ENCODE measurements around the gene ADRA2C. TPM values are rescaled to one million over a fixed set of nuclear protein-coding genes. Genes with fewer than 3 reads are reported as not detected.

Gene ADRA2C
- total RNA-seq, 2 experiments from 2014 or later, result not detected

DNA sequence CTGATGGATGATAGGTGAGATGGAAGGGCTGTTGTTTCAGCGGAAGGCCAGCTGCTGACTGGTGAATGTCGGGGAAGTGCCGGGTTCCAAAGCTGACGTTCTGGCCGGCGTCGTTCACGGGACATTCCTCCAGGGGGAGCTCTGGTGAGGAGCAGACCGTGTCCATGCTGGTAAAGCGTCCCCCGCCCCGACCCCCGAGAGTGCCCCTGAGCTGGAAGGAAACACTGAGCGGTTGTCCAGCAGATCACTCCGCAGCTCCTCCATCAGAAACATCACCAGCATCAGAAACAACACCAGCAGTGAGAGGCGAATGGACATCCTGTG, 18.6 kb upstream of the ADRA2C start:
- Mint-ChIP-seq H3K4me1 (ENCODE audit: low read depth) (no peaks in the 10 kb centered on the region), H3K36me3 (ENCODE audit: low read depth) (no peaks in the 10 kb centered on the region)
- no peak for ATAC-seq (ENCODE audit: poor library complexity)

DNA sequence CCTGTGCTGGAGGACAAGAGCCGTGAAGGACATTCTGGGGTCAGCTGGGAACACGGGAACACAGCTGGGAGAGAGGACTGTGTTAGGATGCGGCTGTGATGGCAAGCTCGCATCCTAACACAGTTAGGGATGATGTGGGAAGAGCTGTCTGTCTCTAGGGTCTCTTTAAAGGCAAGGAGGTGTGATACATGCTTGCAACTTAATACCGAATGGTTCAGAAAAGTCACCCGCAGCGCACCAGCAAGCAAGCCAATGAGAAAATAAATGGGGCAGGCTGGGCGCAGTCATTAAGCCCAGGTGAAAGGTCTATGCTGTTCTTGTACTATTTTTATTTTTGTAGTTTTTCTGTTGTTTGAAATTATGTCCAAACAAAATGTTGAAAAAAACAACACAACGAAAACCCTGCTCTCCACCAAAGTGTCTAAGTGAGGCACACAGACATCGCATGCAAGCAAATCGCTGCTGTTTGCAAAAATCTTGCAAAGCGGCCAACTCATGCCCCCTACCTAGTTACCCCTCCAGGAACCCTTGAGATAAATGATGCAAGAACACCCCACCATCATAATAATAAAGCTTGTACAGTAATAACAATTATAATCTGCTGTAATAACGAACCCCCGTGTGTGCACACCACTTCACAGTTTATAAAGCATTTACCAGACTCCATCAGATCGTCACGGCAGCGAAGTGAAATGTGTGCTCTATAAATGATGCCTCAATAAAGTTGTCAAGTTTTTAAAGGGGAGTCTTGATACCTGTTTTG, 17.9 kb upstream of the ADRA2C start:
- Histone ChIP-seq H3K36me3 (ENCODE audit: insufficient read depth, low read length) (no peaks in the 10 kb centered on the region), H3K4me3 (ENCODE audit: low read length) (no peak overlapping the region), H3K27ac (ENCODE audit: low read depth in 1 of 2, low read length in 2 of 2) (no peak overlapping the region), H3K9me3 (ENCODE audit: control insufficient read depth in 1 of 2, insufficient read depth in 1 of 2, low read length in 2 of 2) (peaks cover 0 to 26% of the 10 kb centered on the region in 2 experiments), H3K27me3 (ENCODE audit: control insufficient read depth in 1 of 2, insufficient read depth in 2 of 2, low read length in 2 of 2) (peaks cover 5 to 20% of the 10 kb centered on the region in 2 experiments), H3K4me1 (ENCODE audit: insufficient read depth, low read length) (no peaks in the 10 kb centered on the region)
- TF ChIP-seq, protein P1, sequence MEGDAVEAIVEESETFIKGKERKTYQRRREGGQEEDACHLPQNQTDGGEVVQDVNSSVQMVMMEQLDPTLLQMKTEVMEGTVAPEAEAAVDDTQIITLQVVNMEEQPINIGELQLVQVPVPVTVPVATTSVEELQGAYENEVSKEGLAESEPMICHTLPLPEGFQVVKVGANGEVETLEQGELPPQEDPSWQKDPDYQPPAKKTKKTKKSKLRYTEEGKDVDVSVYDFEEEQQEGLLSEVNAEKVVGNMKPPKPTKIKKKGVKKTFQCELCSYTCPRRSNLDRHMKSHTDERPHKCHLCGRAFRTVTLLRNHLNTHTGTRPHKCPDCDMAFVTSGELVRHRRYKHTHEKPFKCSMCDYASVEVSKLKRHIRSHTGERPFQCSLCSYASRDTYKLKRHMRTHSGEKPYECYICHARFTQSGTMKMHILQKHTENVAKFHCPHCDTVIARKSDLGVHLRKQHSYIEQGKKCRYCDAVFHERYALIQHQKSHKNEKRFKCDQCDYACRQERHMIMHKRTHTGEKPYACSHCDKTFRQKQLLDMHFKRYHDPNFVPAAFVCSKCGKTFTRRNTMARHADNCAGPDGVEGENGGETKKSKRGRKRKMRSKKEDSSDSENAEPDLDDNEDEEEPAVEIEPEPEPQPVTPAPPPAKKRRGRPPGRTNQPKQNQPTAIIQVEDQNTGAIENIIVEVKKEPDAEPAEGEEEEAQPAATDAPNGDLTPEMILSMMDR (IDR thresholded peaks at IDR 0.05), result no peak
- no peak overlapping the region for H3K4me3 Mint-ChIP-seq
- intact Hi-C loops (cut with DNase I, micrococcal nuclease), result no loop called here
- peaks cover 61% of the 10 kb centered on the region for H3K27me3 Mint-ChIP-seq
- no peaks in the 10 kb centered on the region for H3K36me3 Mint-ChIP-seq (ENCODE audit: low read depth)
- H3K27ac Mint-ChIP-seq, result no peak overlapping the region
- no peaks in the 10 kb centered on the region for H3K9me3 Mint-ChIP-seq
- POLR2A ChIA-PET, result no interaction called here
- DNase-seq (no peak), ATAC-seq (ENCODE audit: poor library complexity) (no peak)
- CTCF ChIA-PET, result no interaction called here
- no peaks in the 10 kb centered on the region for H3K4me1 Mint-ChIP-seq (ENCODE audit: low read depth)

More for the DNA sequence above, 18.6 kb upstream of the ADRA2C start:
- TF ChIP-seq, protein P1 (IDR thresholded peaks at IDR 0.05), result no peak
- H3K36me3 ChIP-seq (ENCODE audit: insufficient read depth, low read length), result no peaks in the 10 kb centered on the region
- intact Hi-C loops (cut with DNase I, micrococcal nuclease), result no loop called here
- ChIA-PET POLR2A (no interaction called here), CTCF (no interaction called here)
- no peak overlapping the region for H3K27ac Mint-ChIP-seq
- no peak overlapping the region for H3K27ac ChIP-seq (ENCODE audit: low read depth in 1 of 2, low read length in 2 of 2)
- H3K4me3 ChIP-seq (ENCODE audit: low read length), result no peak overlapping the region
- H3K27me3 ChIP-seq (ENCODE audit: control insufficient read depth in 1 of 2, insufficient read depth in 2 of 2, low read length in 2 of 2), result peaks cover 11 to 20% of the 10 kb centered on the region in 2 experiments
- peak in 2 of 14 experiments; percentile 4 to 8 for DNase-seq
- H3K27me3 Mint-ChIP-seq, result peaks cover 69% of the 10 kb centered on the region
- H3K4me3 Mint-ChIP-seq, result no peak overlapping the region
- peaks cover 3 to 32% of the 10 kb centered on the region in 2 experiments for H3K9me3 ChIP-seq (ENCODE audit: control insufficient read depth in 1 of 2, insufficient read depth in 1 of 2, low read length in 2 of 2)
- H3K4me1 ChIP-seq (ENCODE audit: insufficient read depth, low read length), result no peaks in the 10 kb centered on the region
- H3K9me3 Mint-ChIP-seq, result no peaks in the 10 kb centered on the region

DNA sequence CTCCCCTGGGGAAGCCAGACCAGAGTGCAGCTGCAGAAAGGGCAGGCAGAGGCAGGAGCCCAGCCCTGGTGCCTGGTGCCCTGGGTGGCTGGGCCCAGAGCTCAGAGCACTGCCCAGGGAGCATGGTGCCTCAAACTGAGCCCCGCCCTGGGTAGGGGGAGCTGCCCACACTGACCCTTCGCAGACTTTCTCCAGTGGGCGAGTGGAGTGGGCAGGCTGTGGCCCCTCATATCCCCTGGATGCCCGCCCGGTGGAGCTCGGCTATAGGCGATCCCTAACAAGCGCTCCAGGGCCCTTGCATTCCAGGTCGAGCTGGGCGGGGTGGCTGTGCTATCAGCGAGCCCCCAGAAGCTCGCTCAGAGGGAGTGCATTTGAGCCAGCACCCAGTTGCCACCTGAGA, 17.1 kb upstream of the ADRA2C start:
- ChIA-PET POLR2A (no interaction called here), CTCF (no interaction called here)
- H3K27ac ChIP-seq (ENCODE audit: low read depth in 1 of 2, low read length in 2 of 2), result no peak overlapping the region
- H3K27me3 ChIP-seq (ENCODE audit: control insufficient read depth in 1 of 2, insufficient read depth in 2 of 2, low read length in 2 of 2), result peaks cover 5 to 17% of the 10 kb centered on the region in 2 experiments
- Mint-ChIP-seq H3K36me3 (ENCODE audit: low read depth) (no peaks in the 10 kb centered on the region), H3K27ac (no peak overlapping the region), H3K27me3 (peaks cover 56% of the 10 kb centered on the region), H3K4me1 (ENCODE audit: low read depth) (no peaks in the 10 kb centered on the region), H3K4me3 (no peak overlapping the region), H3K9me3 (no peaks in the 10 kb centered on the region)
- no peaks in the 10 kb centered on the region for H3K36me3 ChIP-seq (ENCODE audit: insufficient read depth, low read length)
- no peak overlapping the region for H3K4me3 ChIP-seq (ENCODE audit: low read length)
- no peak for ATAC-seq (ENCODE audit: poor library complexity)
- no peaks in the 10 kb centered on the region for H3K4me1 ChIP-seq (ENCODE audit: insufficient read depth, low read length)
- H3K9me3 ChIP-seq (ENCODE audit: control insufficient read depth in 1 of 2, insufficient read depth in 1 of 2, low read length in 2 of 2), result peaks cover 0 to 21% of the 10 kb centered on the region in 2 experiments
- no peak for DNase-seq
- TF ChIP-seq, protein P1 (IDR thresholded peaks at IDR 0.05), result no peak
- intact Hi-C loops (cut with DNase I, micrococcal nuclease), result no loop called here
